ENCODE results near the gene CHRNA9. TPM values are rescaled to one million over a fixed set of nuclear protein-coding genes. Genes with fewer than 3 reads are reported as not detected.

CHRNA9 gene
- total and polyA plus RNA-seq, 2 donors (not counting 1 experiment from before 2014, with no cell fraction given), result 0.07 TPM; not detected in 1

- ATAC-seq (ENCODE audit: low read depth) (no peak), DNase-seq (no peak)
- POLR2A ChIA-PET, result interaction anchor here (0.9 kb wide), 1 partner anchor 137 kb away, joined by 3 read pairs; no protein-coding TSS in a partner anchor
- Histone ChIP-seq H3K9ac (ENCODE audit: low read length) (peak overlapping the region; percentile 40), H3K27ac (ENCODE audit: low read length in 2 of 2) (peak overlapping the region; percentile 94 to 98), H3K4me2 (replicated peaks; ENCODE audit: low read depth, low read length, poor library complexity, severe bottlenecking) (peak overlapping the region; percentile 69), H2AFZ (ENCODE audit: insufficient read depth, low read depth, low read length, poor library complexity, severe bottlenecking) (no peak overlapping the region), H3K9me3 (ENCODE audit: control extremely low read depth in 1 of 3, control insufficient read depth in 2 of 3, insufficient read depth in 1 of 3, low read length in 2 of 3) (peaks cover 0 to 8% (median 6%) of the 10 kb centered on the region in 3 donors), H3K79me2 (ENCODE audit: control insufficient read depth, insufficient read depth, low read length) (peaks cover 34% of the 10 kb centered on the region), H3K4me1 (ENCODE audit: control insufficient read depth in 2 of 2, insufficient read depth in 2 of 2, low read length in 2 of 2) (peaks cover 81 to 89% of the 10 kb centered on the region in 2 donors), H3K36me3 (replicated peaks in 1 of 2; ENCODE audit: control extremely low read depth in 1 of 2, control insufficient read depth in 1 of 2, extremely low read depth in 1 of 2, insufficient read depth in 2 of 2, low read length in 1 of 2) (no peaks in the 10 kb centered on the region), H3K4me3 (ENCODE audit: control extremely low read depth in 1 of 5, extremely low read depth in 1 of 5, insufficient read depth in 1 of 5, low read depth in 2 of 5, low read length in 4 of 5) (peak overlapping the region in 1 of 5 experiments; percentile 16), H4K20me1 (ENCODE audit: control insufficient read depth, insufficient read depth, low read length, poor library complexity, severe bottlenecking) (no peaks in the 10 kb centered on the region), H3K27me3 (replicated peaks in 1 of 4; ENCODE audit: control extremely low read depth in 1 of 4, control insufficient read depth in 3 of 4, insufficient read depth in 4 of 4, low read length in 3 of 4) (no peaks in the 10 kb centered on the region)
- H3K9me3 Mint-ChIP-seq (ENCODE audit: insufficient read depth), result no peaks in the 10 kb centered on the region
- peak overlapping the region; percentile 83 for H3K4me3 Mint-ChIP-seq
- intact Hi-C loops (cut with micrococcal nuclease), result loop anchor here (5.0 to 10.0 kb wide), 5 partner anchors 246 to 1541 kb away; partner anchors contain the start of genes PDS5A and SMIM14
- CTCF ChIA-PET, result interaction anchor here (1.0 to 9.8 kb wide), 16 partner anchors 16 to 591 kb away, joined by 3 to 135 read pairs (median 19); partner anchors contain the start of gene RHOH
- no peaks in the 10 kb centered on the region for H3K27me3 Mint-ChIP-seq
- peak overlapping the region; percentile 97 for H3K27ac Mint-ChIP-seq
- WGBS (ENCODE audit: insufficient coverage), result 17% methylated on average over 1 of the region's 3 CpGs
- no peak for TF ChIP-seq EZH2 (IDR thresholded peaks at IDR 0.05; ENCODE audit: borderline replicate concordance, insufficient read depth, low read depth, low read length, poor library complexity, severe bottlenecking)
- TF ChIP-seq, protein P1, sequence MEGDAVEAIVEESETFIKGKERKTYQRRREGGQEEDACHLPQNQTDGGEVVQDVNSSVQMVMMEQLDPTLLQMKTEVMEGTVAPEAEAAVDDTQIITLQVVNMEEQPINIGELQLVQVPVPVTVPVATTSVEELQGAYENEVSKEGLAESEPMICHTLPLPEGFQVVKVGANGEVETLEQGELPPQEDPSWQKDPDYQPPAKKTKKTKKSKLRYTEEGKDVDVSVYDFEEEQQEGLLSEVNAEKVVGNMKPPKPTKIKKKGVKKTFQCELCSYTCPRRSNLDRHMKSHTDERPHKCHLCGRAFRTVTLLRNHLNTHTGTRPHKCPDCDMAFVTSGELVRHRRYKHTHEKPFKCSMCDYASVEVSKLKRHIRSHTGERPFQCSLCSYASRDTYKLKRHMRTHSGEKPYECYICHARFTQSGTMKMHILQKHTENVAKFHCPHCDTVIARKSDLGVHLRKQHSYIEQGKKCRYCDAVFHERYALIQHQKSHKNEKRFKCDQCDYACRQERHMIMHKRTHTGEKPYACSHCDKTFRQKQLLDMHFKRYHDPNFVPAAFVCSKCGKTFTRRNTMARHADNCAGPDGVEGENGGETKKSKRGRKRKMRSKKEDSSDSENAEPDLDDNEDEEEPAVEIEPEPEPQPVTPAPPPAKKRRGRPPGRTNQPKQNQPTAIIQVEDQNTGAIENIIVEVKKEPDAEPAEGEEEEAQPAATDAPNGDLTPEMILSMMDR (IDR thresholded peaks at IDR 0.05), result no peak
- peaks cover 84% of the 10 kb centered on the region for H3K4me1 Mint-ChIP-seq
These were observed 28.9 kb upstream of the CHRNA9 start for GRCh38 chr4:40306226-40306625.

DNA sequence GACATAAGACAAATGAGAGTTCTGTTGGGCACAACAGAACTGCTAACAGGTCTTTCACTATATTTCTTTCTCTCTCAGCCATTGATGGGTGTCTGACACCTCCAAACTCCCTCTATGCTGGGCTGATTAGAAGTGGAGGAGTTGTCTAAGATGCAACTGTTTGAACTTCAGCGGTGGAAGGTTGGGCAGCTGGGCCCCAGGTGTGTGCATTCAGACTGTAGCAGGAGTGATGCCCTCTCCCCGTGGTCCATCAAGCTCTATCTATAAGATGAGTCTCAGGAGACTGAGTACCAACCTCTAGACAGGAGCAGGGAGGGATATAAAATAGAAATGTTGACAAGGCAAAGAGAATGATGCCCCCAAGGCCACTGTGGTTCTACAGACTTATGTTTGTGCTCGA is 28.2 kb upstream of the CHRNA9 start:
- Histone ChIP-seq H3K27me3 (replicated peaks in 1 of 4; ENCODE audit: control extremely low read depth in 1 of 4, control insufficient read depth in 3 of 4, insufficient read depth in 4 of 4, low read length in 3 of 4) (no peaks in the 10 kb centered on the region), H3K4me1 (ENCODE audit: control insufficient read depth in 2 of 2, insufficient read depth in 2 of 2, low read length in 2 of 2) (peaks cover 83 to 89% of the 10 kb centered on the region in 2 donors), H2AFZ (ENCODE audit: insufficient read depth, low read depth, low read length, poor library complexity, severe bottlenecking) (peak overlapping the region; percentile 31), H3K4me2 (replicated peaks; ENCODE audit: low read depth, low read length, poor library complexity, severe bottlenecking) (peak overlapping the region; percentile 69), H3K36me3 (replicated peaks in 1 of 2; ENCODE audit: control extremely low read depth in 1 of 2, control insufficient read depth in 1 of 2, extremely low read depth in 1 of 2, insufficient read depth in 2 of 2, low read length in 1 of 2) (no peaks in the 10 kb centered on the region), H3K4me3 (ENCODE audit: control extremely low read depth in 1 of 5, extremely low read depth in 1 of 5, insufficient read depth in 1 of 5, low read depth in 2 of 5, low read length in 4 of 5) (peak overlapping the region in 2 of 5 experiments; percentile 32 to 51), H3K9me3 (ENCODE audit: control extremely low read depth in 1 of 3, control insufficient read depth in 2 of 3, insufficient read depth in 1 of 3, low read length in 2 of 3) (peaks cover 0 to 8% (median 6%) of the 10 kb centered on the region in 3 donors), H3K27ac (ENCODE audit: low read length in 2 of 2) (peak overlapping the region; percentile 94 to 98), H4K20me1 (ENCODE audit: control insufficient read depth, insufficient read depth, low read length, poor library complexity, severe bottlenecking) (no peaks in the 10 kb centered on the region), H3K79me2 (ENCODE audit: control insufficient read depth, insufficient read depth, low read length) (peaks cover 42% of the 10 kb centered on the region), H3K9ac (ENCODE audit: low read length) (peak overlapping the region; percentile 55)
- no peaks in the 10 kb centered on the region for H3K9me3 Mint-ChIP-seq (ENCODE audit: insufficient read depth)
- 31% methylated on average over 2 of the region's 3 CpGs for whole genome bisulfite sequencing (ENCODE audit: insufficient coverage)
- no peak for ATAC-seq (ENCODE audit: low read depth)
- intact Hi-C loops (cut with micrococcal nuclease), result loop anchor here (1.0 to 10.0 kb wide), 7 partner anchors 18 to 1542 kb away; partner anchors contain the start of genes PDS5A, RHOH and SMIM14
- CTCF ChIA-PET, result interaction anchor here (0.7 to 9.8 kb wide), 25 partner anchors 10 to 611 kb away, joined by 3 to 135 read pairs (median 12); partner anchors contain the start of genes N4BP2 and RHOH
- peaks cover 81% of the 10 kb centered on the region for H3K4me1 Mint-ChIP-seq
- peak overlapping the region; percentile 97 for H3K27ac Mint-ChIP-seq
- DNase-seq, result no peak
- no peaks in the 10 kb centered on the region for H3K27me3 Mint-ChIP-seq
- H3K4me3 Mint-ChIP-seq, result peak overlapping the region; percentile 83
- TF ChIP-seq EZH2 (IDR thresholded peaks at IDR 0.05; ENCODE audit: borderline replicate concordance, insufficient read depth, low read depth, low read length, poor library complexity, severe bottlenecking), result no peak
- TF ChIP-seq, protein P1 (IDR thresholded peaks at IDR 0.05), result no peak
- POLR2A ChIA-PET, result interaction anchor here (0.6 to 2.2 kb wide), 13 partner anchors 18 to 250 kb away, joined by 3 to 11 read pairs (median 5); partner anchors contain the start of gene N4BP2
